GM13977 (cell line): ENCODE measurements around the gene CRNN.

Source experiments
- DNase-seq: peaks from one replicate; pipeline ENCODE4 v3.0.0; 2012; ENCODE audit warnings: low spot score
- in situ Hi-C: fragments of 300-500 bp; cut with MboI; formaldehyde crosslinking; loops from one replicate; pipeline ENCODE4 v1.12.0; 2022; ENCODE audit warnings: low sequenced_read_pairs, low pct_unique_long_range_greater_than_20kb, mixed read lengths, inconsistent platforms; ENCODE audit not compliant: unreplicated experiment
- TF ChIP-seq, protein P1 (sequence below): IDR thresholded peaks from 2 replicates; pipeline ENCODE4 v1.5.1; 2012; ENCODE audit warnings: mild to moderate bottlenecking, control low read depth; ENCODE audit not compliant: insufficient read depth; ENCODE audit errors: extremely low read depth, missing control alignments

Gene CRNN

DNA sequence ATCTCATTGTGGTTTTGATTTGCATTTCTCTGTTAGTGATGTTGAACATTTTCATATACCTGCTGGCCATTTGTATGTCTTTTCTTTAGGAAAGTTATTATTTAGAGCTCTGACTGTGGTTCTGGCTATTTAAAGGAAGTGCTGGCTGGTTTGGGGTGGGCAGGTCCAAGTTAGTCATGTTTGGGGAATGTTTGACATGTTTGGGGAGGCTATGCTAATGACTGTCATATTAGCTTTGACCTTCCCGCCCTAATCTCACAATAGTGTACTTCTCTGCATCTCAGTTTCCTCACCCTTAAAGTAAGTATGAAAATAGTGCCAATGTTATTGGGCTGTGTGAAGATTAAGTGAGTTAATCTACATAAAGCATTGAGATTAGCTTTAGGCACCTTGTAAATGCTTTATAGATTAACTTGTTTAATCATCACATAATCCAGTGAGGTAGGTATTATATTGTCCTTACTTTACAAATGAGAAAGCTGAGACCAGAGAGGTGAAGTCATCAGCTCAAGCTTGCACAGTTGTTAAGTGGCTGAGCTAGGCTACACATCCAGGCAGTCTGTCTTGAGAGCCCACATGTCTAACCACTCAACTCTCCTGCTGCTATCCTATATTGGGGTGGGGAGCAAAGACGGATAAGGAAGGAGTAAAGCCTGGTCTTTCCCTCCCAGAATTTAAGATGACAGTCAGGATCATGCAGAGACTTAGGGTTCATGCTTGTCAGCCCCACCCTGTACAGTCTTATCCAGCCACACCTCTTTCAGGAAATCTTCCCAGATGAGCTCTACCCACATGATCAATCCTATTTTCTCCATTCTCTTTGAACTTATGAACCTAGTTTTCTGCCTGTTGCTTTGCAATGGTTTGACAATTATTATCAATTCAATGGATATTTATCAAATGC lies 22.8 kb upstream of the CRNN start:
- DNase-seq = no peak
- in situ Hi-C loops = no loop called here
- TF ChIP-seq, protein P1, sequence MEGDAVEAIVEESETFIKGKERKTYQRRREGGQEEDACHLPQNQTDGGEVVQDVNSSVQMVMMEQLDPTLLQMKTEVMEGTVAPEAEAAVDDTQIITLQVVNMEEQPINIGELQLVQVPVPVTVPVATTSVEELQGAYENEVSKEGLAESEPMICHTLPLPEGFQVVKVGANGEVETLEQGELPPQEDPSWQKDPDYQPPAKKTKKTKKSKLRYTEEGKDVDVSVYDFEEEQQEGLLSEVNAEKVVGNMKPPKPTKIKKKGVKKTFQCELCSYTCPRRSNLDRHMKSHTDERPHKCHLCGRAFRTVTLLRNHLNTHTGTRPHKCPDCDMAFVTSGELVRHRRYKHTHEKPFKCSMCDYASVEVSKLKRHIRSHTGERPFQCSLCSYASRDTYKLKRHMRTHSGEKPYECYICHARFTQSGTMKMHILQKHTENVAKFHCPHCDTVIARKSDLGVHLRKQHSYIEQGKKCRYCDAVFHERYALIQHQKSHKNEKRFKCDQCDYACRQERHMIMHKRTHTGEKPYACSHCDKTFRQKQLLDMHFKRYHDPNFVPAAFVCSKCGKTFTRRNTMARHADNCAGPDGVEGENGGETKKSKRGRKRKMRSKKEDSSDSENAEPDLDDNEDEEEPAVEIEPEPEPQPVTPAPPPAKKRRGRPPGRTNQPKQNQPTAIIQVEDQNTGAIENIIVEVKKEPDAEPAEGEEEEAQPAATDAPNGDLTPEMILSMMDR = no peak

DNA sequence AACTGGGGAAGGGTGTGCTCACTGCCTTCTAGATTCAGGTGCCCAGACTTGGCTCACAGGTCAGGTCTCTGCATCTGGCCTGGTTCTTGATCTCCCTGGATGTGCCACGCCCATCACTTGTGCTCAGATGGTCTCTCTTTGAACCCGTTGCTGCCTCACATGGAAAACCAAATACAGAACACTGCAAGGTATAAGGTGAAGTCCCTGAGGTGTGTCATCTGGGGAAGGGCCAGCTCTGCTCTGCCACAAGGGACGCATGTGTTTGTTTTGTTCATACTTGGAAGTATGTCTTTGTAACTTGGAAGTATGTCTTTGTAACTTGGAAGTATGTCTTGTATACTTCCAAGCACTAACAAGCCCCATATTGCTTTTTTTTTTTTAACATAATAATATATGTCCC lies 13.4 kb upstream of the CRNN start:
- no peak for DNase-seq
- in situ Hi-C loops = no loop called here
- TF ChIP-seq, protein P1 = no peak

DNA sequence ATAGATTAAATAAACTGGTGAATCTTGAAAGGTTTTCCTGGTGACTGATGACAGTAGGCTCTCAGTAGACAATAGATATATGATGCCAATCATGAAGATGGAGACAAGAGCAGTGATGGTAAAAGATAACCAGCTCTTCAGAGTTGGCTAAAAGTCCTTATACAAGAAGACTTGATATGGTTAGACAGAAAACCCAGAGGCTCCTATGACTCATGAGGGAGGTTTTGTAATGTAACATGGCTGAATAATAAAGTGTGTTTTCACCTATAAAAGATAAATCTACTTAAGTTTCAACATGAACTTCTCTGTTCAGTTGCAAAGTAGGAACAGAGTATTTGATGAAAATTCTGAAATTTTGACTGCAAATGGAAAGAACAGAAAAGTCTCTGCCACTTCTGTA lies 12.7 kb upstream of the CRNN start:
- TF ChIP-seq, protein P1 = no peak
- DNase-seq = no peak
- in situ Hi-C loops = no loop called here

DNA sequence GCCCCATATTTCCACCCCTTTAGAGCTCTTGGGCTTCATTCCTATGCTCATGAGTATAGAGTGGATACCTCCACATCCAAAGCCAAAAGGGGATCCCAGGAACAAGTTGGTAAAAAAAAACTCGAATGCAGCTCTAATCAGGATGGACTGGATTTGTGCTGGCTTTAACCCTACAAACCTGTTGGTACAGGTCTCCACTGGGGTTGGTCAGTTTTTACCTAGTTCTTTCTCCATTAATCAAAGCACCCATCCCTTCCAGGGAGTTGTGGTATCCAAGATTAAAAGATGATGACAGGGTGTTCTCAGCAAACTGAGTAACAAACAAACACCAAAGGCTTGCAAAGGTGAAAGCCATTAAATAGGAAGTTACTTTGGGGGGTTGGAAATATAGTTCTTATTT lies 5.9 kb upstream of the CRNN start:
- no peak for DNase-seq
- TF ChIP-seq, protein P1 = no peak
- in situ Hi-C loops = no loop called here

DNA sequence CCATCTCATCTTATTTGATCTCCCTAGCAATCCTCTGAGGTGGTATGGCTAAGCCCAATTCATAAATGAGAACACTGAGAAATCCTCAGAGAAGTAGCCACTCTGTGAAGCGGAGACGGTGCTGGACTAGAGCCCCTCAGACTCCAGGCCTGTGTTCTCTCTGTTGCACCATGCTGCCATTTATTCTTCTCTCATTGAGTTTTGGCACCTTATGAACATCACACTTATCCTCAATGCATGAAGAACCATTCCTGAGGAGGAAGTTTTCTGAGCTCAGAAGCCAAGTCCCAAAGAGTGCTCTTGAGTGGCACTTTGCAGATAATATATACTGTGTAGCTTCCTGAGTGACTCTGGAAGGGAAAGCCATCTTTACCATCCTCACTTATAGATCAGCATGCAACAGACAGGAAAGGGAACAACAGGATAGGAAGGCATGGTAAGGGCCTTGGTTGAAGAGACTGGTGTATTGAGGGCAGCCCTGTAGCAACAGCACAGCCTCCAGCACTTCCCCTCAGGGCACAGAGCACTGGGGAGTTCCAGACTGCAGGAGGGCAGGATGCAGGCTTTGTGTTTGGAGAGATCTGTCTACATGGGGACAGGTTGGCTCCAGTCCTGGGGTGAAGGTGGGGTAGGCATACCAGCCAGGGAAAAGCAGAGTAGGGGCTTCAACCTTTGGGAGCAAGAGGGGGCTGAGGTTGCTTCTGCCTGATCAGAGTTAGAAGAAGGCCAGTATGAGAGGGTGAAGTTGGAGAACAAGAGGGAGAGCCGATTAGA lies 1.6 kb upstream of the CRNN start:
- in situ Hi-C loops = no loop called here
- TF ChIP-seq, protein P1 = no peak
- no peak for DNase-seq

DNA sequence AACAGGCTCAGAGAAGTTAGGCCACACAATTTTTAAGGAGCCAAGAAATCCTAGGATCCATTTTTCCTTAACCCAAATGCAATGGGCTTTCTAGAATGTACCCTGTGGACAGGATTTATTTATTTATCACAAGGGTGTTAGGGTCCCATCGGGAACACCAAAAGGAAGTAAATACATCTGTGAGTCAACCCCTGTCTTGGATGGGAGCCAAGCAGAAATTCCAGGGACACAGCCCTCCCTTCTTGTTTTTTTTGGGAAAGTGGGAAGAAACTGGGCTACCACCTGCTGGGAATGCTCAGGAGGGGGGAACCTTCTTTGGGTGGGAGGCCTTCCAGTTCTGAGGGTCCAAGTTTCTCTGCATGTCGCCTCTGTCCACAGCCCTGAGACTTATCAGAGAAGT lies 1.3 kb downstream of the CRNN start:
- TF ChIP-seq, protein P1 = no peak
- no peak for DNase-seq
- in situ Hi-C loops = no loop called here
